ENCODE data around the gene MYG1. TPM values are rescaled to one million over a fixed set of nuclear protein-coding genes. Genes with fewer than 3 reads are reported as not detected.

MYG1 gene
- total RNA-seq: 53.2 and 57.0 TPM in 2 replicates

GRCh38 chr12:53299454-53300180, at the start of gene MYG1:
MYG1 (plus strand) TSS chr12:53299695; CDS start chr12:53299738, 43 bp downstream.
- intact Hi-C loops (cut with micrococcal nuclease): loop anchor here (1.0 kb wide), 8 partner anchors 22 to 152 kb away; partner anchors contain the start of genes AAAS, CSAD, ESPL1 and PRR13

GRCh38 chr12:53251477-53252348, 47.8 kb upstream of the MYG1 start:
- intact Hi-C loops (cut with micrococcal nuclease): loop anchor here (1.0 to 2.0 kb wide), 11 partner anchors 17 to 245 kb away; partner anchors contain the start of genes CSAD, EIF4B, ESPL1 and MYG1

DNA sequence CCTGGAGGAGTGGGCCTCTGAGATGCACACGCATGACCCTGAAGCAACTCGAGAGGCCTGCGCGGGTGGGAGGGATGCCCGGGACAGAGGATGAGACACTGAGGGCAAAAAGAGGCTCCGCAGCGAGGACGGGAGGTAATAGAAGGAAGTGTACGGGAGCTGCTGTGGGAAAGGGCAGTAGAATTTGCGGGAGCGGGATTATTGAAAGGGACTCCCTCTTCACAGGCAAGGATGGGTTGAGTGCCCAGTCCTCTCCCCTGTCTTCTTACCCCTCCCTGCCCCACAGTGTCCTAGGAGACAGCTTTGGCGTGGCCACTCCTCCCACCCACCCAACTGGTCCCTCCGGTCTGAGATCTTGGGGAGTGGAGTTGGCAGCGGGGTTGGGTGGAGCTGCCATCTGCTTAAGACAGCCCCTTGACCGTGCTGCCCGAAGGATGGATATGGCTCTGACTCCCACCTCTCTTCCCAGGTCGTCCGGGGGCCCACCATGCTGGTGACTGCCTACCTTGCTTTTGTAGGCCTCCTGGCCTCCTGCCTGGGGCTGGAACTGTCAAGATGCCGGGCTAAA, 47.1 kb upstream of the MYG1 start:
- intact Hi-C loops (cut with micrococcal nuclease): loop anchor here (1.0 to 2.0 kb wide), 4 partner anchors 16 to 246 kb away; partner anchors contain the start of genes CSAD, EIF4B, ESPL1 and PFDN5

- intact Hi-C loops (cut with micrococcal nuclease): loop anchor here (2.0 kb wide), 1 partner anchor 42 kb away; the partner anchor contains the start of gene PFDN5
Observed at GRCh38 chr12:53253298-53253697, 46.2 kb upstream of the MYG1 start.

DNA sequence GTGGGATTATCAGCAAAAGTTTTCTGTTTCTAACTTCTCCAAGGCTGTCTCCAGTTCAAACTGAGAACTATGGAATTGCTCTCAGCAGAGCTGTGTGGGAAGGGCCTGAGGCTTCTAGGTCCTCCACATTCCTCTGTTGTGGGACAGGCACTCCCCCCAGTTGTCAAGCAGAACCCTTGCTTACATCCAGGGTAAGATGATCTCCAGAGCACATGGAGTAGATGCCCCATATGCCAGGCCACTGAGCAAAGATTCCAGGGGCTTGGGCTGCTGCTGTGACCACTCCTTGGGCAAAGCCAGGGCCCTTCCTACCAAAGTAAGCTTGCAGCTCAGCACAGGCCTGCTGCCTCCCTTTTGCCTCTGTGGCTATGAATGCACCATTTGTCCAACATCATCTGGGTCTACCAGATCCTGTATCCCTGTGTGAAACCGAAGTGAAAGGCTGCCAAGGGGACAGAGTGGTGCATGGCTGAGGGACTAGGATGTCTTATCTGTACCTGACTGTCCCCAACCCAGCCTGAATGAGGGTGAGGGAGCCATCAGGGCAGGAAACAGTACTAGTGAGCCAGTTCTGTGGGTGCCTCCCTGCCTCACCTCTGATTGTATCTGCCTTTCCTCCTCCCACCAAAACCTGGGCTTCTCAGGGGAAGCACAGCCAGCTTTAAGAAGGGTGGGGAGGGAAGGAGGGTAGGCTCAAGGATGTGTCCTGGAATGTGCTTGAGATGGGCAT, 44.5 kb upstream of the MYG1 start:
- intact Hi-C loops (cut with micrococcal nuclease): no loop called here

DNA sequence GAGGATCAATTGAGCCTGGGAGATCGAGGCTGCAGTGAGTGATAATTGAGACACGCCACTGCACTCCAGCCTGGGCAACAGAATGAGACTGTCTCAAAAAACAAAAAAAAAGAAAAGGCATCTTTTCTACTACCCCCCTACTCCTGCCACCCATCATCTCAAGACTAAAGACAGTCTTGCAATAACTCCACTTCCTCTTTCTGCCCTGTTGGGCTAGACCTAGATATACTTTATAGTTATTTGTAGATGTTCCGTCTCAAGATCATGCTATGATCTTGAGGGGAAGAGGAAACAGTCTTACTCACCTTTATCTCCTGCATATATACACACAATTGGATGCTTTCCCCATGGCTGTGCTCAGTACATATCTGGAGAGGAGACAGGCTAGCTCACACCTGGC, 43.5 kb upstream of the MYG1 start:
- intact Hi-C loops (cut with micrococcal nuclease): no loop called here

DNA sequence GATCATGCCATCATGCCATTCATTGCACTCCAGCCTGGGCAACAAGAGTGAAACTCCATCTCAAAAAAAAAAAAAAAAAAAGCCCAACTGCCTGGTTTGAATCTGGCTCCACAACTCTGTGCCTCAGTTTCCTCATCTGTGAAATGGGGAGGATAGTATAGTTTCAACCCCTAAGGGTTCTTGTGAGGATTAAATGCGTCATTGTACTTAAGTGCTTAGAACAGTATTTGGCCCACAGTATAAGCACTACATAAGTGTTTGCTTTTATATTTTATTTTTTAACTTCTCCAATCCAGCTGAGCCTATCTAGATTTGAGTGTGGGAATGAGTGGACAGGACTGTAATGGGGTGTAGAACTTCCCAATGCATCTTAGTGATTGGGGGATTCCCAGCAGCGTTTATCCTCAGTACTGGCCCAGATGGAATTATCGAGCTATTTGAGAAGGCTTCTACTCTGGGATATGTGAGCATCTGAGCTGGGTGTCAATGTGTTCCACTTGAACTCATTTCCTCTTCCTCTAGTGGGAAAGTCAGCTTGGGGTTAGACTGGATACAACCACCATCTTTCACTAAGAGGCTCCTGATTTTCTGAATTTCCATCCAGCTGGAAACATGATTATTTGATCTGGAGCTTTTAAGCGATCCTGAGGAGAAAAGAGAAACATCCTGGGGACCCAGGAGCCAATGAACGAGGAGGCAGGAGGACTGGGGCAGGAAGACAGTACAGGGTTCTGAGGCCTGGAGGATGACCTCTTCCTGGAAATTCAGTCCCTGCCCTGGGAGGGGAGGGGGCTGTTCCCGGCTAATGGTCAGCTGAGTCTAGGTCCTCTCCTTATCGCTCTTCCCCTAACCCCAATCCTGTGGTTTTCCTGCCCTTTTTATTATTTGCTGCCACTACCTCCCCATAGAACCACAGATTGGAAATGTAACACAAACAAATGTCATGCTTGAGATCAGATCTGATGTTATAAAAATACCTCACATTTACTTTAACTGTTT, 40.7 kb upstream of the MYG1 start:
- intact Hi-C loops (cut with micrococcal nuclease): no loop called here

- intact Hi-C loops (cut with micrococcal nuclease): no loop called here
Observed at GRCh38 chr12:53259891-53260290, 39.6 kb upstream of the MYG1 start.

DNA sequence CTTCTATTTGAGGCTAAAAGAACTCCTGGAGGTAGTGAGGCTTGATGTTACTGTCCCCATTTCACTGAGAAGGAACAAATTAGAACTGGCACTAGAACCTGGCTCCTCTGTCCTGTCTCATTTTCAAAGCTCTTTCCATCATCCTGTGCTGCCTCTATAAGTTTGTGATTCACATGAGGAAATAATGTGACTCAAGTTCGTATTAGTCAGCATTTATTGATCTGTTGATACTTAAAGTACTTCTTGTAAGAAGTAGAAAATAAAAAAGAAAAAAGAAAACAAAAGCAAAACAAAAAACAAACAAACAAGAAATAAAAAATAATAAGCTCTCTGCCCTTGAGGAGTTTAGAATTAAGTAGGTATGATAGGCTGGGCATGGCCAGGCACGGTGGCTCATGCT, 33.7 kb upstream of the MYG1 start:
- intact Hi-C loops (cut with micrococcal nuclease): no loop called here

DNA sequence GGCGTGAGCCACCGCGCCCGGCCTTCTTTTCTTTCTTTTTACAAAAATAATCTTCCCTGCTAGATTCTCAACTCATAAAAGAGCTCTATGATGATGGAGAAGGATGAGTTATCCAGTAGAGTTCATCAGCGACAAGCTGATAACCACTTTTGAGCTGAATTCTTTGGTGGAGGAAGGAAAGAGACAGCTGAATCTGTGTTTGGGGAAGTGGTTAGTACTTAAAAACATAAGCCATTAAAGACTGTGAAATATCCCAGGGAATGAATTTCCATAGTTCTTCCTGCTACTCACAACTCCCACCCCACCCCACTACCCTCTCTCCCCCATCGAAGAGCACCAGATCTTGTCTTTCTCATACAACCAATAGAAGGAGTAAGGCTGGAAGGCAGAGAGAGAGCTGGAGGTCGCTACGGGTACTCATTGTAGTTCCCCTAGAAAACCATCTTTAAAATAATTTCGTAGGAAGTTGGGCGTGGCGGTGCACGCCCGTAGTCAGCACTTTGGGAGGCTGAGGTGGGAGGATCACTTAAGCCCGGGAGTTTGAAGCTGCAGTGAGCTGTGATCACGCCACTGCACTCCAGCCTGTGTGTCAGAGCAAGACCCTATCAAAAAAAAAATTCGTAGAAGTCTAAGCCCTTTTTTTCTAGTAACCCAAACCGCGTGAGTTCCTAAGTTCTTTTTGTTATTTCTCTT, 32.0 kb upstream of the MYG1 start:
- intact Hi-C loops (cut with micrococcal nuclease): no loop called here

DNA sequence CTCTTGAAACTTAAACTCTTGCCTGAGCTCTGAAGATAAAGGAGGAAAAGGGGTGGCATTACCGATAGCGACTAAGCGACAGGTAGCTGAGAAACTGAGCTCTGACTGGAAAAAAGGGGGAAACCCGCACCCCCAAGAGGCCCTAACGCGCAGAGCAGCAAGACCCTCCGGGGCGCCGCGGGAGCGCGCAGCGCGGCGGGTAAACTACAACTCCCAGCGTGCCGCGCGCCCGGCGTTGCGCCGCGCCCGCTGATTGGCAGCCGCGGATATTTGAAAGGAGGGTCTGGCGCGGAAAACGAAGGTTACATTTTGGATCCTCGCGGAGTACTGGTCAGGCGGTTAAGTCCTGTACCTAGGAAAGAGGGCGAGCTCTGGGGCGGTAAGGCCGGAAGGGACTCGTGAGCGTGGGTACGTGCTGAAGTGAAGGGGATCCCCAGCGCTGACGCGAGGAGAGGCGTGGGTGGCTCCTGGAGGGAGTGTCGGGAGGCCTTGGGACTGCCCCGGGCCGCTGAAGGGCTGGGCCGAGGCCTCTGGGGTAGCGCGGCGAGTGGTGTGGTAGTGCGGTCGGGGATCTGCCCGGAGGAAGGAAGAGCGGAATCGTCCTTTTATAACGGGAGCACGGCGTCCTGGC, 31.4 kb upstream of the MYG1 start, which contains the start of gene ESPL1:
Gene ESPL1 (plus strand): TSS at position 301 of the 631 bp plus-strand sequence. CDS start 468 bp downstream, outside the sequence.
- intact Hi-C loops (cut with micrococcal nuclease): loop anchor here (1.0 kb wide), 10 partner anchors 16 to 233 kb away; partner anchors contain the start of genes AAAS, CSAD, MYG1 and PFDN5

- intact Hi-C loops (cut with micrococcal nuclease): loop anchor here (1.0 kb wide), 10 partner anchors 17 to 232 kb away; partner anchors contain the start of genes AAAS, CSAD, MYG1 and PFDN5
Observed at GRCh38 chr12:53268630-53269562, 30.6 kb upstream of the MYG1 start.

- intact Hi-C loops (cut with micrococcal nuclease): no loop called here
Observed at GRCh38 chr12:53274445-53274844, 25.1 kb upstream of the MYG1 start.

GRCh38 chr12:53276511-53276910, 23.0 kb upstream of the MYG1 start:
- intact Hi-C loops (cut with micrococcal nuclease): no loop called here

GRCh38 chr12:53277981-53278380, 21.5 kb upstream of the MYG1 start:
- intact Hi-C loops (cut with micrococcal nuclease): no loop called here

DNA sequence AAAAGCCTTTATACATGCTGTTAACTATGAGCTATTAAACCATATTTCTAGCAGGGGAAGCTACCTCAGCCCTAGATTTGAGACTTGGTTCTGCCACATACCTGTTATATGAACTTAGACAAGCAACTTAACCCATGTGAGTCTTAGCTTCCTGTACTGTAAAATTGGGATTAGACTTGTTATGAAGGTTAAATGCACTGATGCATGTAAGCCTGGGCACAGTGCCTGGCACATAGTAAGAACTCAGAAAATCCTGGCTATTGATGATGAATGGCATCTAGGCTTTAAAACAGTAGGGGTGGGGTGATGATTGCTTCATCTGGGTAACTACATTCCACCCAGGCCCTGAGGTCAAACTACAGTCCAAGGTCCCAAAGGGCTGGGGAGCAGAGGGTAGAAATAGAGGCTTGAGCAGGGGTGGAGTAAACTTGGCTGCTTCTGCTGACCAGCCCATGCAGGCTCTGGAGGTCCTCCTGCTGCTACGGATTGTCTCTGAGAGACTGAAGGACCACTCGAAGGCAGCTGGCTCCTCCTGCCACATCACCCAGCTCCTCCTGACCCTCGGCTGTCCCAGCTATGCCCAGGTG, 20.1 kb upstream of the MYG1 start:
- intact Hi-C loops (cut with micrococcal nuclease): no loop called here

Data from T-helper 1 cell treated with Interleukin-12 subunit alpha and Interleukin-12 subunit beta and Interleukin-4 antibody, amounts not matched to agents 30 ng/mL and 1 ng/mL, for 36 hours (primary cell).